NCI-H2081 (cell line): ENCODE data around the gene MIEN1.
"Not testable (repeated sequence)": the region's sequence is repeated elsewhere in the genome, so short reads cannot be mapped to it uniquely, and the experiment has no call there.

Source experiments
- DNase-seq, 2 experiments: peaks; one replicate each; lab custom pipeline; 2025; lab: John Stamatoyannopoulos, UW

Gene MIEN1, protein sequence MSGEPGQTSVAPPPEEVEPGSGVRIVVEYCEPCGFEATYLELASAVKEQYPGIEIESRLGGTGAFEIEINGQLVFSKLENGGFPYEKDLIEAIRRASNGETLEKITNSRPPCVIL

DNA sequence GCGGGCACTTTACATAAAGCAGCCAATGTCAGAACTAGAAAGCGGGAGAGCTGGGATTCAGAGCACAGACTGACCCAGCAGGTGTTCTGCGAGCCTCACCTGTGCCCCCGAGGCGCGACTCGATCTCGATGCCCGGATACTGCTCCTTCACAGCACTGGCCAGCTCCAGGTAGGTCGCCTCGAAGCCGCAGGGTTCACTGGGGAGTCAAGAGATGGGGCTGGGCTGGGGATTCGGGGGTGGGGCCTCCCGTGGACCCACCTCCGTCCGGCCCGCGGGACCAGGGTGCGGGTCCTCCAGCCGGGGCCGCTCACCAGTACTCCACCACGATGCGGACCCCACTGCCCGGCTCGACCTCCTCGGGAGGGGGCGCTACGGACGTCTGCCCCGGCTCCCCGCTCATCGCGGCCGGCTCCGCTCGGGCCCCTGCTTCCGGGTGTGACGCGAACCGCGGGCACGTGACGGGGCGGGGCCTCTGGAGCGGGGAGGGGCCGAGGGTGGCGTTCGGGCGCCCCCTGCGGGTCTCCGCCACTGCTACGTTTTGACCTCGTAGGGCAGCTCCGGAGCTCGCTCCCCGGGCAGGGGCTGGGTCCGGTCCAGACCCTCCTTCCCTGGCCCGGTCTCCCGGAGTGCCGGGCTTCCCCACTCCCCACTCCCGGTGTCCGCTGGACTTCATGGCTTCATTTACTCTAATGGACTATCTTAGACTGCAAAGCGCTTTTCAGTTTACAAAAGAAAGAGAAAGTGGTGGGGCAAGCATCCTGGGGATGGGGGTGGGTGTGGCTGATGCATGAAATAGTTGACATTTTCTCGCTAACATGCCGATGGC, at the start of gene MIEN1:
TSS of gene MIEN1 (minus strand) at position 438 of the 827 bp plus-strand sequence. CDS start at position 401, 37 bp downstream.
- DNase-seq: peak; percentile 81 to 87

DNA sequence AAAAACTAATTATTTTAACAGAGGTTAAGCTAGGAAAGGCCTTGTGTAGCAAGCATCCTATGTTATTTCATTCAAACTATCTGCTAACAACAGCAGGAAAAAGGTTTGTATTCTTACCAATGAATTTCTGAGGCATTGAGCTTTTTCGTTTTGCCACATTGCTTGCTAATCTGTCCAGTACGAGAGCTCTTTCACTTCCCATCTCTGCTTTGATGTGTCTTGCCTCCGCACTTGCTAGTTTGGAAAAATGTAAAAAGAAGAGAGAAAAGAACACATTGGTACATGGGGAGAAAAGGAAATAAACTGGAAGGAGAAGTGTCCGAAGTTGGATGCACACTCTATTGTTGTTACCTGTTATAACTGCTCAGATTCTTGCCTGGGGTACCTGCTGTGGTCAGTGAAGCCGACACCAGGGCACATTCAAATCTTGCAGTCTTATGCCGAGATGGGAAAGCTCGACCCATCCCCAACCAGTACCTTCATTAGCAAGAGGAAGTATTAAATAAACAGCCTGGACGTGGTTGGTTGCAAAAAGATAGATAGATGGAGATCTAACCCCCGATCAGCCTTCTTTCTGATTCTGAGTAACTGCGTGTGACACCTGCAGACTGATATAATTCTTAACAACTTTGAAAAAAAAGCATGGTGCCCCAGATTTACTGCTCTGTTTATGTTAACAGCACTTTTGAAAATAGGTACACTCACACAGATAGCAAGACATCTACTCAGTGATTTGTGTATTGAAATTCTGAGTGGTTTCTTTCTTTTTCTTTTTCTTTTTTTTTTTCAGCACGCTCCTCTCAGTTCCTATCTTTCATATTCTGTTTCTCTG, 47.4 kb upstream of the MIEN1 start:
- DNase-seq: no peak

DNA sequence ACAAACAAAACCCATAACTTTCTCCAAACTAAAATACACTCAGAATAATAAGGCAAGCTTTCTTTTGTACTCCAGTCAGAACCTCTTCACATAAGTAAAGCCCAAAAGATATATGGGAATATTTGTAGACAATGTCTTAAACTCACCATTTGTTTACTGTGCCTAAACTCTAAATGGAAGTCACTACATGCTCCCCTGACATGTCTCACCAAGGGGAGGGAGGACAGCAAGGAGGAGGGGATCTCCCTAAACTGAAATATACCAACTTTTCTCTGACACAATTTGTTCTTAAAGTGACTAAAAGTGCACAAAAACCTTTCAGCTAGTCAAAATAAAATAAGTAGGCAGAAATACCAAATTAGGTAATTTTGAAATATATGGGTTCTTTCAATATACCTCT, 45.9 kb upstream of the MIEN1 start:
- DNase-seq: no peak

DNA sequence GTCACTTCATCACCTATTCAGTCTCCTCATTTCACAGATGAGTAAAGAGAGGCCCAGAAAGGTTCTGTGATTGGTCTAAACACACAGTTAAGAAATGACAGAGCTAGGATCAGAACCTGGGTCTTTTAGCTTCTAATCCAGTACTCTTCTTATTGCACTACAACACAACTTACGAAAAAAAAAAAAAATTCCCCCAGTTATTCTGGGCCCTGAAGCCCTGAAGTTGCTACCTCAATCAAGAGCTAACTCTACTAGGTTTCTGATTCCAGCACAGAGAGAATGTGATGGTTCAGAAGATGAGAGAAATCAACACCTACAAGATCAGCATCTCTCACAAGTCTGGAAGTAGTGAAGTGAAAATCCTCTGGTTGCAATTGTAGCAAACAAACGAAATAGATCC, 44.7 kb upstream of the MIEN1 start:
- no peak for DNase-seq

DNA sequence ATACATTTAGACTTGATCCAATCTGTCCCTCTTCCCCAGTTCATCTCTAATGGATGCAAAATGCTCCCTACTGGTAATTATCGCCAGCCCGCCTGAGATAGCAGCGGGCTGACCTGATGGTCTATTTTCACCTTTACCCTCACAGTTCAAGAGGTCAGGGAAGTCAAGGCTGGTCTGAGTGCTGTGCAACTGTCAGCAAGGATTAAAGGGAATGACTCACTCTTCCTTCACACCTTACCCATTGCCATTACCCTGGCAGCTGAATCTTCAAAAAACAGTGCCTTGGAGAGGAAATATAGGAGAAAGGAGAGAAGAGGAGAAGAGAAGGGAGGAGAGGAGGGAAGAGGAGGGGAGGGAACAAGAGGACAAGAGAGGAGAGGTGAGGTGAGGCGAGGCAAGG, 43.7 kb upstream of the MIEN1 start:
- DNase-seq: no peak

DNA sequence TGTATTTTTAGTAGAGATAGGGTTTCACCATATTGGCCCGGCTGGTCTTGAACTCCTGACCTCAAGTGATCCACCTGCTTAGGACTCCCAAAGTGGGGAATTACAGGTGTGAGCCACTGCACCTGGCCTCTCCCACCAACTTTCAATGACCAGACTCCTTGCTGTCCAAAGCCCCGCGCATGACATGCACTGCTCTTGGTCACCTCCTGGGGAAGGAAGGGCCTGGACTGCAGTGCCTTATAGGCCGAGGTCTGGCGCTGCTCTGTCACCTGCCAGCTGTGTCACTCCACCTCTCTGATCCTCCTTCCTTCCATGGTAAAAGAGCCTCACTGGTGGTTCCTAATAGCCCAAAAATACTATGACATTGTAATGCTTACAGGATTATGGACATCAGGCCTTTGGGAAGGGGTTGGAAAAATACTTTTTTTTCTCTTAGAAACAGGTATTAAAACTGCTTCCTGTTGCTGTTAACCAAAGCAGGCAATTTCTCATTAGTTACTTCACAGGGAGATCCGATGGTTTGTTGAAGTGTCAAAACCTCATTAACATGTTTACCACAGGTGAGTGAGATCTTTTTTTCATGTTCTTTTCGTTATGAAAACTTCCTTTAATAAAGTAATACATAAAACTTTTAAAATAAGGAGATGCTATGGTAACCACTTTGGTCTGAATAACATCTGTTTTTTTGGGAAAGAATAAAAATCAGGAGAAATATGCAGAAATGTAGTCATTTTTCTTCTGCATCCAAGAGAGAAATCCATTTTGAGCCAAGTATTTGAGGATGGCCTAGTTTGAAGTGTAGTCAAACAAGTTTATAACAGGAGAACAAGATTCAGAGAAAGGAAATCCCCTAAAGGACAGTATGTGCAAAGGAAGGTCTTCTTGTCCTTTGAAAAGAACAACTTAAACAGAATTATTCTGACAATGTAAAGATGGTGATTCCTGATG, 42.9 kb upstream of the MIEN1 start:
- no peak for DNase-seq

DNA sequence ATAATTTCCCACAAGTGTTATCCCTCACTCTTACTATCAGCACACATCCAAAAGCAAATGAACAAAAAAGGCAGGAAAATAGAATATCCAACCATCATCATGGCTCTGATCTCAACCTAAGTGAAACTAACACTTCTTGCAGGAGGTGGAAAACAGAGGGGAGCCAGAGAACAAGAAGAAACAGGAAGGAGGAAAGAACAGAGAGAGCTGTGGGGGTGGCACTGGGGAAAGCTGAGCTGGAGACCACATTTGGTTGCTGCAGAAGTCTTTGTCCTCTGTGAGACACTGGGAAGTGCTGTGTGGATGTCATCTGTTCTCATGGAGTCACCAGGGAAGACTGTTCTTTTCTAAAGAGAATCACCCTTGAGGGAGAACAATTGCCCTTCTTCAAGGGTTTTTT, 42.1 kb upstream of the MIEN1 start:
- DNase-seq: no peak

DNA sequence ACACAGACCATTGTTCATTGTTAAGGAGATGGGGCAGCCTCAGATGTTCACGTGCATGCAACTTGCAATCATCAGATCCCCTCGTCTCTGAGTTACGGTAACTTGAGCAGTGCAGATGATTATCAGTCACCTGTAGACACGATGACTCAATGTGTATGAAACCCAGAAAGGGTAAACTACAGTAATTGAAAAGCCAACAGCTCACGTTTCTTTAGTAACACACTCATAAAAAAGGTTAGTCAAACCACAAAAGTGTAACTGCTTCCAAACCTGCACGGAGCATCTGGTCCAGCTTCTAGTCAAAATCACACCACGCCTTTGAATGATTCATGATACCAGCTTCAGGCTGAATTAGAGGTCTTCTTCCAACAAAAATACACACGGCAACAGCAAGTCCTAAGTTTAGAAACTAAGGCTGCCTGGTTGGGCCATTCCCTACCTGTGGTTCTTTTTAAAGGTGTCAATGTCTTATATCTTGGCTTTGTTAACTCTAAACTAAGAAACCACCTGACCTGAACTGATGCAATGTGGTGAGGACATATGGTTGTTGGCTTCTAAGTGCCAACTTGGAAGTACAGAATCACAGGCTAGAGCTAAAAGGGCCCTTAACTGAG, 39.7 kb upstream of the MIEN1 start:
- DNase-seq: peak; percentile 47 to 85

DNA sequence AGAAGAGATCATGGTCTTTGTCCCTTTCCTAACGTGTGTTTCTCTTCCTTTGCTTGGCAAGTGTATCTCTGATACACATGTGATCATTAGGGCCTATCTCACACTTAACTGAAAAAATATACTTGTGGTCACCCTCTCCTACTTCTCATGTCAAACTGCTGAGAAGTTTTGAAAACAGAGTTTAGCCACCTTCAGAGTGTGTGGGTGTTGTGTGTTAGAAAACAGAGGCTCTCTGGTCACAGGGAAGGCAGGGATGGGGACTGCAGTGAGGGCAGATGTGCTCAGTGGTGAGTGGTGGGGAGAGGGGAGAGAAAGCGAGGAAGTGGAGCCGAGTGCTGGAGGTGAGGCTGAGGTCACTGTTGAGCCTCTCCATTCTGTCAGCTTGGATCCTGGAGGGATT, 36.8 kb upstream of the MIEN1 start:
- no peak for DNase-seq

DNA sequence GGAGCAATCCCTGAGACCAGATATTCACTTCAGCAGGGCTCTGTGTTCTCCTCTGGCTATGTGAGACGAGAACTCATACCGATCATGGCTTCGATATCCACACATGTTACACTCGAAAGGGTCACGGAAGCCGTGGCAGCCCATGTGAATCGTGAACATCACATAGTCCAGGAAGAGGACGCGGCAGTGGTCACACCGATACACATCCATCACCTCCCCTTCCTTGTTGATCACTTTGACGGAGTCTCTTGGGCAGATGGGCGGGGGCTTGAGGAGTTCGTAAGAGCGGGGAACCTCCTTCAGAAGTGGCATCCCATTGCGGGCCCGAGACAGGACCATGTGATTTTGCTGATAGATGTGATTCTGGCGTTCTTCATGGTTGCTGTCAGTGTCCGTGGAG, 35.4 kb upstream of the MIEN1 start:
- DNase-seq: no peak

DNA sequence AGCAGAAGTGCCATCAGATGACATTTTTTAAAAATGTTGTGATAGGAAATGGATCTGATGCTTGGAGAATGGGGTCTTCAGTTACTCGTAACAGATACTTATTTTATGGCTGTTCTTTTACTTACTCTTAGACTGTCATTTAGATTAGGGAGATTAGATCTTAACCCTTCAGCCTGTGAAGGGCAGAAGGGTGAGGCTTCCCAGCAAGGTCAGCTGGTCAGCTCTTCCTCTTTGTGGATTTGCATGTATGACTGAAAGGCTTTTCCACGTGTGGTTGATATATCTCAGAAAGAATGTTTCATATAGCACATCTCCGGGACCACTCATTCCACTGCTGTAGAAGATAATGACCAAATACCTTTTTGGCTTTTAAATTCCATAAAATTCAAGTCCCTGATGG, 34.8 kb upstream of the MIEN1 start:
- no peak for DNase-seq

DNA sequence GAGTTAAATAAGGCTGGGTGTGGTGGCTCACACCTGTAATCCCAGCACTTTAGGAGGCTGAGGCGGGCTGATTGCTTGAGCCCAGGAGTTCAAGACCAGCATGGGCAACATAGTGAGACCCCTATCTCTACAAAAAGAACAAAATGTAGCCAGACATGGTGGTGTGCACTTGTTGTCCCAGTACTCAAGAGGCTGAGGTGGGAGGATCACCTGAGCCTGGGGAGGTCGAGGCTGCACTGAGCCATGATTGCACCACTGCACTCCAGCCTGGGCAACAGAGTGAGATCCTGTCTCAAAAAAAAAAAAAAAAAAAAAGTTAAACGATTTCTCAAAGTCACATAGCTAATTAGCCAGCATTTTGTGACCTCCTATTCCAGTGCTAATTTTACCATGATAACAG, 33.8 kb upstream of the MIEN1 start:
- not testable (repeated sequence) for DNase-seq

DNA sequence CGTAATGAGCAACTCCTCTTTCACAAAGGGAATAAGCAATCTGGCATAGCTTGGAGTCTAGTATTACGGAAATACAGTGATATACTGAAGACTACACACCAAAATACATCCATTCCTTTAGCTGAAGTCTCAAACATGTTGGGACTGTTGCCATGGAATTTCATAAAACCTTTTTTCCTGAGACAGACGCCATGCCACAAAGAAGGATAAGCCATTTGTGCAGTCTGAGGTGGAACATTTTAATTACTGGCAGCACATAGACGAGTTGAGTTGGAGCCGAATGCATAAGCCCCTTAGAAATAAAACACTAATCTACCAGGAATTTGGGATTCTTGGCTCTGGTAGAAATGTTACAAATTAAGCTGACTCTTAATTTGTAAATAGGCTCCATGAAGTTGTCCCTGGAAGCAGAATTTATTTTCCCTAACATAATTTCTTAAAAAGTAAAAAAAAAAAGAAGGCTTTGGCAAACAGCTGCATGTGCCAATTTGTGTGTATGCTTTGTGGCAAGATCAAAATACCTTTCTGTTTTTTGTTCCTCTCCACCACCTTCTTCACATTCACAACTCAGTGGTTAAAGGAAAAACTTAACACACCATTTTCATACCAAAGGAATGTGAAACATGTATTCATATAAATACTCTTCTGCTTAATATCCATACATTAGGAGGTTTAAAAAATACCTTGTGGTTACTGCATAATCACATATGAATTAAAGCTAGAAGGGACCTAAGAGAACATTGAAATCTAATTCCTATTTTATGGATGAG, 32.9 kb upstream of the MIEN1 start:
- no peak for DNase-seq

DNA sequence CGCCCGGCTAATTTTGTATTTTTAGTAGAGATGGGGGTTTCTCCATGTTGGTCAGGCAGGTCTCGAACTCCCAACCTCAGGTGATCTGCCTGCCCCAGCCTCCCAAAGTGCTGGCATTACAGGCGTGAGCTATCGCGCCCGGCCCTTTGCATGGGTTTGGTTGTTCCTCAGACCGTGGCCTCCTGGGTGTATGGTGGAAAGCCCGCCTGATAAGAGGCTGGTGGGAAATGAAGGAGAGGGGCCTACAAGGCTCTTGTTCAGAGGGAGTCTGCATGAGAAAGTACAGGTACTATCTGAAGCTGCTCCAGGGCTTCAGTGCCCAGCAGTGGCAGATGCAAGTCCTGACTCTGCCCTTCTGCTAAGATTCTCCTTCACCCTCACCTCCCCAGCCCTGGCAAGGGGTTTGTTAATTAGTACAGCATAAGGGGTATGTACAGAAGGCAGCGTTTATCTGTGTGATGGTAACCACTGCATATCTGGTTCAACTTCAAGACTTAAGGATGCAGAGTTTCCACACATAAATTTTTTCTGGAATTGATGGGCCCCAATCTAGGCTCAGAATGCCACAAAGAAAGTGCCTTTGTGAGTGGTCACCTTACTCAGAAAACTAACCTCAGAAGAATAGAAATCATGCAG, 31.6 kb upstream of the MIEN1 start:
- DNase-seq: no peak

DNA sequence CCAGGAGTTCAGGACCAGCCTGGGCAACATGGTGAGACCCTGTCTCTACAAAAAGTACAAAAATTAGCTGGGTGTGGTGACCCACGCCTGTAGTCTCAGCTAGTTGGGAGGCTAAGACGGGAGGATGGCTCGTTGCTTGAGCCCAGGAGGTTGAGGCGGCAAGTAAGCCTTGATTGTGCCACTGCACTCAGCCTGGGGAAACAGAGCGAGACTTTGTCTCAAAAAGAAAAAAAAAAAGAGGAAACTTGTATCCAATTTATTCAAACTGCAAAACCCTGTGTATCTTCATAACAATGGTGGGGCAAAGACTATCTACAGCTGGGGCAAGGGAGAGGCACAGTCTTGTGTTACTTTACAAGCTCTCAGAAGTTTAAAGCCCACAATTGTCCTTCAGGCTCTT, 28.9 kb upstream of the MIEN1 start:
- no peak for DNase-seq

DNA sequence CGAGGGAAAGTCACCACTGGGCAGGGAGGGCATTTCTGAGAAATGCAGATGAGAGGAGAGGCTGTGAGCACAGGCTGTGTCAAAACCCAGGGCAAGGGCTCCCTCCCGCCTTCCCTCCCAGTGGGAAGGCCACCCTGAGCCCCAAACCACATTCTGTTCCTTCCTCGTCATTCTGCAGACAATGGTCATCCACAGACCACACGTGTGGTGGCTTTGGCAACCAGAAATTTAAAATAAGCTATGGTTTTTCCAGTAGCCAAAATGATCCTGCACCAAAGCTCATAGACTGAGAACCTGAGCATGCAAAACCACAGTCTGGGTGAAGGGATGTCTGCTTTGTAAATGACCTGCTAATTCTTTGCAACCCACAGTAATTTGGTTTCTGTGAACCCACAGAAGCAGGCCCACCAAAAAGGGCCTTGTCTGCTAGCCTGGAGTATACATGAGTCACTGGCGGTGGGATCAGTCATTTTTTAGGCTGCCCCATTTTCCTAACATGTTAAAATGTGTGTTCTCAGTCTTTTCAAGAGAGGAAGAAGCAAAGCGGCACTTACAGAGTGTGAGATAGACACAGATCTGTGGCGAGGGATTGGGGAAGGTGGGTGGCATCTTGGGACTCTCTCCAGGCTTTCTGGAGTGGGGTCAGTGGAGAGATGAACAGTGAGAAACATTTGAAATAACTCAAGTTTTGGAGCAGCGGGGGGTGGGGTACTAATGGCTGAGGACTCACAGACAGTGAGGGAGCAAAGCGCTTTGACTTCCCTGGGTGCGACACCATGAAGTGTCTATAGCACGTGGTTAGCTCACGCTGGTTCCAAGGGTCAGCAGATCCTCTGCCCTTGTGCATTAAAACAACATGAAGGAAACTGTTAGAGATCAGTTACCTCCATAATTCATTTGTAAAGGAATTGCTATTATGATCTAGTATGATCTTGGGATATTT, 27.9 kb upstream of the MIEN1 start:
- DNase-seq: no peak

DNA sequence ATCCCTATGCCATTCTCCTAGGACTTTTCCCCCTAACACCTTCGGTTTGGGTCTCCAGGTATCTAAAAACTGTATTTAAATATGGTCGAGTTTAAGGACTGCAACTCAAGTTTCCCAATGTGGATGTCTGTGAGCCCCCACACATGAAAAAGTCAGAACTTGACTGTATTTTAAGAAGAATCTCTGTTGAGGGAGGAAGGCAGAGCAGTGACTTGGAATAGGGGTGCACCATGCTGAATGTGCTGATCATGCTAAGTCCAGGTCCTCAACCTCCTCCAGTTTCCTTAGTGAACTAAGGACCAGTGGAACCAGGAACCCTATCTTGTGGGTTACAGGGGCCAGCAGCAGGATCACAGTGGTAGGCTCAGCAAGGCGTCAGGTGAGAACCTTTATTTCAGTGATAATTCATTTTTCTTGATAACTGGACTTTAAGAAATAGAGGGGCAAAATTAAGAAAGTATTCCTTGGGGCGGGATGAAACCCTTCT, 26.9 kb upstream of the MIEN1 start:
- no peak for DNase-seq

DNA sequence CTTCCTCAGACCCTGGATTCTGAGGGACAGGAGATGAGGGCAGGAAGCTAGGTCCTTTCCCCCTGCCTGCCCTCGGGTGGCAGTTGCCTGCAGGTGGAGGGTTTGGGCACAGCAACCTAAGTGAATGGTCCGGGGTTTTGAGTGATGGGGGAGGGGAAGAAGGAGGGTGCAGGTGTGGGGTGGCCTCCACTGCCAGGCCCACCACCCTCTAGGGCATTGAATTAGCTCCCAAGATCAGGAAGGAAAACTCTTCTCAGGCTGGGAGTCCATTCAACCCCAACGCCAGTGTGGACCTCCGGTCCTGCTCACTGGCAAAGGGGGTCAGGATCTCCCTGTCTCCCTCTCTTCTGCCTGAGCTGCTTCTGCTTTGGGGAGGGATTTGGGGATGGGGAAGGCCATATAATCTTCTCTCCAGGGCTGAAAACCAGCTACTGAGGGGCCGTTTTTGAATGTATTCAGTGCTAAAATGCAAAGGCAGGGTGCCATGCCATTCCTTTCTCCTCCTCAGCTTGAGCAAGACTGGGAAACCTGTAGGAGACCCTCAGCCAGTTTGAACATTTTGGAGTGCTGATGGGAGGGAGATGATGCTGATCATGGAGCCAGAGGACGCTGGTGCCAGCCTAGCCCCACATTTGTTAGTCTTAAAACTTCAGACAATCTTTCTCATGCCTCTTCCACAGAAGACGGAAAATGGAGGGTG, 26.2 kb upstream of the MIEN1 start:
- DNase-seq: no peak
